NCI-H446 (cell line): ENCODE results near the gene MUC20.
"Not testable (repeated sequence)": the region's sequence is repeated elsewhere in the genome, so short reads cannot be mapped to it uniquely, and the experiment has no call there.

Experiments used
- DNase-seq, 2 experiments: peaks; one replicate each; lab custom pipeline; 2025; lab: John Stamatoyannopoulos, UW

MUC20 gene

GRCh38 chr3:195711091-195711812 lies 9.5 kb upstream of the MUC20 start:
- DNase-seq: not testable (repeated sequence)

DNA sequence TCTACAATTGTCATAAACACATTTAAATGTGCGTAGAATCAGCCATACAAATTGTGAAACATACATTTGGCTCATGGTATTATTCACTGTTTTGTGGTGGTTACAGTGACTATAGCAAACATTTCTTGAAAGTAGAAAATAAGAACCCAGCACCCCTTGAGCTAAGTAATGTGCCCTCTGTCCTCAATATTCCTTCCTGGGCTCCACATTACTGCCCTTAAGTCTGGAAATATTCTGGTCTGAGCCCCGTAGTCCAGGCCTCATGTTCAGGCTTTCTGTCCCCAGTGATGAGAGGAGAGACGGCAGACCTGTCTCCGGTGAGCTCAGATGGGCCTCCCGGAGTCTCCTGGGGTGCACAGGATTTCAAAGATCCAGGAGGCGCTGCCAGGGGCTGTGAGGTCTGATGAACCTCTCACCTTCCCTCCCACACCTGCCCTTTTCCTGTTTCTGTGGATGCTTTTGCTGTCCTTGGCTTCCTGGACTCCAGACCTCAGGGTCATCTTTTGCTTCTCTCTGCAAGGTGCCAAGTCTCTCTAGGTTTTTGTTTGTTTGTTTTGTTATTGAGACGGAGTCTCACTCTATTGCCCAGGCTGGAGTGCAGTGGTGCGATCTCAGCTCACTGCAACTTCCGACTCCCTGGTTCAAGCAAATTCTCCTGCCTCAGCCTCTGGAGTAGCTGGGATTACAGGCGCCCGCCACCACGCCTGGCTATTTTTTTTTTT lies 8.8 kb upstream of the MUC20 start:
- DNase-seq: no peak

GRCh38 chr3:195712535-195712910 lies 8.3 kb upstream of the MUC20 start:
- not testable (repeated sequence) for DNase-seq

DNA sequence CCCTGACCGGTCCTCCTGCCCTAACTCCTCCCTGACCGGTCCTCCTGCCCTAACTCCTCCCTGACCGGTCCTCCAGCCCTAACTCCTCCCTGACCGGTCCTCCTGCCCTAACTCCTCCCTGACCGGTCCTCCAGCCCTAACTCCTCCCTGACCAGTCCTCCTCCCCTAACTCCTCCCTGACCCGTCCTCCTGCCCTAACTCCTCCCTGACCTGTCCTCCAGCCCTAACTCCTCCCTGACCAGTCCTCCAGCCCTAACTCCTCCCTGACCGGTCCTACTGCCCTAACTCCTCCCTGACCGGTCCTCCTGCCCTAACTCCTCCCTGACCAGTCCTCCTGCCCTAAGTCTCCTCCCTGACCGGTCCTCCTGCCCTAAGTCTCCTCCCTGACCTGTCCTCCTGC lies 7.6 kb upstream of the MUC20 start:
- DNase-seq: not testable (repeated sequence)

- no peak for DNase-seq
These were observed 6.3 kb upstream of the MUC20 start for GRCh38 chr3:195714380-195715011.

DNA sequence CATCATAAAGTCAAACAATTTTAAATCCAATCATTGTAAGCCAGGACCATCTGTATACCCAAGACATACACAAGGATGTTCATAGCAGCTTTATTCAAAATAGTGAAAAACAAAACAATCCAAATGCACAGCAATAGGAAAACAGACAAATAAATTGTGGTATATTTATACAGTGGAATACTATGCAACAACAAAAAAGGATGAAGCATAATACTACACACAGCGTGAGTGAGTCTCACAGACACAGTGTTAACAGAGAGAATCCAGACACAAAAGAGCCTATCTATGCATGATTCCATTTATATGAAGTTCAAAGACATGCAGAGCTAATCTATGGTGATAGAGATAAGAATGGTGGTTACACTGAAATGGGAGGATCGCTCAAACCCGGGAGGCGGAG lies 5.6 kb upstream of the MUC20 start:
- DNase-seq: no peak

DNA sequence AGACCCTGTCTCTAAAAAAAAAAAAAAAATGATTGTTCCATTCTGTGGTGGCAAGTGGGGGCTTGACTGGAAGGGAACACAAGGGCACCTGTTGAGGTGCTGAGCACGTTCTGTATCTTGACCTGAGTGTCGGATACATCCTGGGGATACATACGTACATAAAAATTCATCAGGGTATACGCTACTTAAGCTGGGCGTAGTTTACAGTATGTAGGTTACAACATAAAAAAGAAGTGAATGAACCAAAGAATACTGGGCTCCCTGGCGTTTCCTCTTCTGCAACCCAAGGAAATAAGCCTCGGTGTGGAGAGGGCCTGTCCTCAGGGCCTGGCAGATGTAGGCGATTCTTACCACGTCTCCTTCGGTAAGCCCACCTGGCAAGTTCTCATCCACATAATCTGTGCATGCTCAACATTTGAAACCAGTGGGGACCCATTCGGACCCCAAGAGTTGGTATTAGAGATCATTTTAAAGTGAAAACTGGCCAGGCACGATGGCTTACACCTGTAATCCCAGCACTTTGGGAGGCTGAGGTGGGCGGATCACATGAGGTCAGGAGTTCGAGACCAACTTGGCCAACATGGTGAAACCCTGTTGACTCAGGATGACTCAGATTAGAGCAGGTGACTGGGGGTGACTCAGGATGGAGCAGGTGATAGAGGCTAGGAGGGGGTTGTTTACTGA lies 5.1 kb upstream of the MUC20 start:
- no peak for DNase-seq

GRCh38 chr3:195717416-195717815 lies 3.4 kb upstream of the MUC20 start:
- DNase-seq: no peak

DNA sequence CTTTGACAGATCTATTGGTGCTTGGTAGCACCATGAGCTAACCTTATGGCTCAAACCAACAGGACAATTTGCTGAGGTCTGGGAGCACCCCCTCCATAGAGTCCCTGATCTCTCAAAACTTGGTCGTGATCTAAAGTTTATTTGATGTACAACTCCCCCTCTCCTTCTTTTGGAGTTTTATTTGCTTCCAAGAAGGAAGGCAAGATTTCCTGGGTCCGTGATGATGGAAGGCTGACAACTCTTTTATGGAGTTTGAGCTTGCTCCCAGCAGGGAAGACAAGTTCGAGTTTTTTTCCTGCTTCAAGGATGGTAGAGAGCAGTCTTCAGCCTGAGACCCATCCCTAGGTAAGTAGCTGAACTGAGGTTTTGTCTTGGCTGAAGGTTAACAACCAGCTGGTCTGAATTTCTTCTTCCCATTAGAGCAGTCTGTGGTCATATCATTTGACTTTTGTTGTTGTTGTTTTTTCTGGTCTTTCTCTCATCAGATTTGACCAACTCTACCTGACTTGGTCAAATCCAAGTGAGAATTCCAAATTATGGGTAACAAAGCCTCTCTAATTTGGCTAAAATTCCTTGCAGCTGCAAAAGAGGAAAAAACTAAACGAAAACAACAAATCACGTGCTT lies 2.8 kb upstream of the MUC20 start:
- DNase-seq: no peak

GRCh38 chr3:195718477-195718984 lies 2.2 kb upstream of the MUC20 start:
- DNase-seq: no peak

DNA sequence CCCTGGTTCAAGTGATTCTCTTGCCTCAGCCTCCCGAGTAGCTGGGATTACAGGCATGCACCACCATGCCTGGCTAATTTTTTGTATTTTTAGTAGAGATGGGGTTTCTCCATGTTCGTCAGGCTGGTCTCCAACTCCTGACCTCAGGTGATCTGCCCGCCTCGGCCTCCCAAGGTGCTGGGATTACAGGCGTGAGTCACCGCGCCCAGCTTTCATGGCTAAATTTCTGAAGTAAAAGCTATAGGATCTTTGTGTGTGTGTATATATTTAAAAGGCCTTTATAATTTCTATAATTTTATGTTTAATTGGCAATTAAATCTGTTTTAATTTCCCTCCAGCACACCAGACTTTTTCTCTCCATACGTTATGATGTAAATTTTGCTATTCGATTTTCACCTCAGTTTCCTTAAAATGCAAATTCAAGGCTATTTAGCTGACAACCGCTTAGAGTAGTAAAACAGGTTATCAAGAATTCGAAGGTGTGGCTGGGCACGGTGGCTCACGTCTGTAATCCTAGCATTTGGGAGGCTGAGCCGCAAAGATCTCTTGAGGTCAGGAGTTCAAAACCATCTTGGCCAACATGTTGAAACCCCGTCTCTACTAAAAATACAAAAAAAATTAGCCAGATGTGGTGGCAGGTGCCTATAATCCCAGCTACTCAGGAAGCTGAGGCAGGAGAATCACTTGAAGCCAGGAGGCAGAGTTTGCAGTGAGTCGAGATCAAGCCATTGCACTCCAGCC lies 1.1 kb upstream of the MUC20 start:
- DNase-seq: not testable (repeated sequence)

DNA sequence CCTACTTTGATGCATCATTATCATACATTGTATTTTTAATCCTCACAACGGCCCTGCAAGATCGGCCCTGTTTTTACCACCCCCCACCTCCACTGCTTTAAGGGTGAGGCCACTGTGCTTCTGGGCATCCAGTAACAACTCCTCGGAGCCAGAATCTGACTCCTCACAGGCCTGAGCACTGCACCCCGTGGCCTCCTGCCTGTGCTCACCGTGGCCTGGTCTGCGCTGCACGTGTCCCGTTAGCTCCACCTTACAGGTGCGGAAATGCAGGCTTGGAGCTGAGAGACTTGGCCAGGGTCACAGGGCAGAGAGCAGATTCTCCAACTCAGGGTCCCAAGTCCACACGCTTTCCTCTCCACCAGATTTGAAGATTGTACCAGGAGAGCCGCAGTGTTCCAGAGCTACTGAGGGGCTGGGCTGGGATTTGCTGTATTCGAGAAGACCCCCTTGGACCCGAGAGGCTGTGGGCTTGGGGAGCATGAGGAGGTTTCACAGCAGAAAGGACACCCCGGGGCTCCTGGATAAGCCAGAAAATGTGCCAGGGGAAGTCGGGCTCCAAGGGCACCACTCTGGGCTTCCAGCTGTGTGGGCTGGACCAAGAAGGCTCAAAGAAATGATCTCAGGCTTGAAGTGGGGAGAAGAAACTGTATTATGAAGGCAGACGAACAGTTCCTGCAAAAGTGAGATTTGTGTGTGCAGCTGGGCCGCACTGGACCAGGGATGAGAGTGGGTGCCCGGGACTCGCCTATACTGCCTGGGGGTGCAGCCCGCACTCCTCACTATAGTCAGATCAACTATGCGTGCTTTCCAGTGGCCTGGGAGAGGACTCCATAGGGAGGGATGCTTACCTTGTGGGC lies 1.6 kb downstream of the MUC20 start:
- not testable (repeated sequence) for DNase-seq

DNA sequence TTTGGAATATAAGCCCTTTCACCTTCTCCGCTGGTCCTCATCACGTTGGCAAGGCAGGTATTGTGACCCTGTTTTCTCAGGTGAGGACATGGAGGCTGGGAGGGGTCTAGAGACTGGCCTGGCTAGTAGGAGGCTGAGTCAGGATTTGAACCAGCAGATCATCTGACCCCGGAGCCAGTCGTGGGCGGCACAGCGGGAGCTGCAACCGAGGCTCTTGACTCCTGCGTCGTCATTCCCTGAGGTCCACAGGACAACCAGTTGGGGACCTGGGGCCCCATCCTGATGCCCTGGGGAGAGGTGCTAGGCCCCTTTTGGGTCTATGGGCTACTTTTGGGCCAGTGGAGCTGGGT lies 2.2 kb downstream of the MUC20 start:
- not testable (repeated sequence) for DNase-seq

GRCh38 chr3:195724363-195724762 lies 3.6 kb downstream of the MUC20 start:
- DNase-seq: not testable (repeated sequence)

DNA sequence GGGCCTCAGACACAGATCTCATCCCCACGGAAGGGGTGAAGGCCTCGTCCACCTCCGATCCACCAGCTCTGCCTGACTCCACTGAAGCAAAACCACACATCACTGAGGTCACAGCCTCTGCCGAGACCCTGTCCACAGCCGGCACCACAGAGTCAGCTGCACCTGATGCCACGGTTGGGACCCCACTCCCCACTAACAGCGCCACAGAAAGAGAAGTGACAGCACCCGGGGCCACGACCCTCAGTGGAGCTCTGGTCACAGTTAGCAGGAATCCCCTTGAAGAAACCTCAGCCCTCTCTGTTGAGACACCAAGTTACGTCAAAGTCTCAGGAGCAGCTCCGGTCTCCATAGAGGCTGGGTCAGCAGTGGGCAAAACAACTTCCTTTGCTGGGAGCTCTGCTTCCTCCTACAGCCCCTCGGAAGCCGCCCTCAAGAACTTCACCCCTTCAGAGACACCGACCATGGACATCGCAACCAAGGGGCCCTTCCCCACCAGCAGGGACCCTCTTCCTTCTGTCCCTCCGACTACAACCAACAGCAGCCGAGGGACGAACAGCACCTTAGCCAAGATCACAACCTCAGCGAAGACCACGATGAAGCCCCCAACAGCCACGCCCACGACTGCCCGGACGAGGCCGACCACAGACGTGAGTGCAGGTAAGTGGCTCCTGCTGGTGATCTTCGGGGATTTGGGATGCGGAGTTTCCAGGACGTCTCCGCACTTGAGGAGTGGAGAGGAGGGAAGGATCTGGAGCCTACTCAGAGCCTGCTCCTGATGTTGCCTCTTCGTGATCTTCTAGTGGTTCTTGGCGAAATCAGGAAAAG lies 5.3 kb downstream of the MUC20 start:
- DNase-seq: not testable (repeated sequence)

- DNase-seq: no peak
These were observed 6.9 kb downstream of the MUC20 start for GRCh38 chr3:195727606-195728195.

GRCh38 chr3:195728789-195729188 lies 8.0 kb downstream of the MUC20 start:
- not testable (repeated sequence) for DNase-seq

DNA sequence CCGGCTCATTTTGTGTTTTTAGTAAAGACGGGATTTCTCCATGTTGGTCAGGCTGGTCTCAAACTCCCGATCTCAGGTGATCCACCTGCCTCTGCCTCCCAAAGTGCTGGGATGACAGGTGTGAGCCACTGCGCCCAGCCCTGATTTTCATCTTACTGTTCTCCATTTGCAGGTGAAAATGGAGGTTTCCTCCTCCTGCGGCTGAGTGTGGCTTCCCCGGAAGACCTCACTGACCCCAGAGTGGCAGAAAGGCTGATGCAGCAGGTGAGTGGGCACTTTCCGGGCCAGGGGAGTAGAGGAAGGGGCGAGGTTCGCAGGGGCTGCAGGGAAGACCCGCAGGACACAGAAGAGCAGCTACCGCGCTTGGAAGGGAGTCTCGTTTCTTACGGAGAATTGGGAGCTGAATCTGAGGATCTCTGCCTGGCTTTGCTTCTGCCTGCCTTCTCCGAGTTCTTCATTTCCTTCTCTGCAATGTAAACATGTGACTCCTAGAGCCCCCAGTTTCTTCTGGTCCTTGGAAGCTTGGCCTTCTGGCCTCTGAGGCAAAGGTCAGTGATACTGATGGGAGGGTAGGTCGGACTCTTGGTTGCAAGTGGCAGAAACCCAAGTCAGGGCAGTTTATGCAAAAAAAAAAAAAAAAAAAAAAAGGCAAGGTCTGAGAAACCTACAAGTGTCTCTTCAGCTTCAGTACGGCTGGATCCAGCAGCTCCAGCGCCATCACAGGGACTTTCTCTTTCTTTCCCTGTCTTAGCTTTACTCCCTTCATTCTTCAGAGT lies 8.9 kb downstream of the MUC20 start:
- no peak for DNase-seq
